ENCODE measurements around the gene ARAP1. TPM values are rescaled to one million over a fixed set of nuclear protein-coding genes. Genes with fewer than 3 reads are reported as not detected.

Gene ARAP1
- total RNA-seq, 1 experiment from 2014 or later: 66.1 TPM

- intact Hi-C loops (cut with micrococcal nuclease; ENCODE audit: unreplicated experiment): no loop called here
- no peaks in the 10 kb centered on the region for H3K9me3 ChIP-seq (ENCODE audit: low read depth, low read length, poor library complexity, severe bottlenecking)
- no peak overlapping the region for H3K4me3 ChIP-seq (ENCODE audit: low read depth, low read length, poor library complexity, severe bottlenecking)
- no peak overlapping the region for H3K27ac ChIP-seq (ENCODE audit: low read depth, low read length, poor library complexity, severe bottlenecking)
- no peaks in the 10 kb centered on the region for H3K36me3 ChIP-seq (ENCODE audit: insufficient read depth, low read length, poor library complexity, severe bottlenecking)
- TF ChIP-seq CTCF (conservative IDR thresholded peaks at IDR 0.05; ENCODE audit: low read depth, low read length): no peak
- no peak for TF ChIP-seq EZH2 (IDR thresholded peaks at IDR 0.05; ENCODE audit: borderline replicate concordance, low read depth, low read length, poor library complexity, severe bottlenecking)
- DNase-seq (ENCODE audit: low spot score): no peak
- POLR2A ChIA-PET (ENCODE audit: low non-redundant PET): no interaction called here
- H3K4me1 ChIP-seq (ENCODE audit: insufficient read depth, low read length, poor library complexity, severe bottlenecking): peaks cover 23% of the 10 kb centered on the region
- CTCF ChIA-PET: no interaction called here
- BruUV-seq (replicated peaks): no TSS peak
- no peaks in the 10 kb centered on the region for H3K27me3 ChIP-seq (replicated peaks; ENCODE audit: insufficient read depth, low read depth, low read length, poor library complexity)
Observed at GRCh38 chr11:72777755-72778278, 25.6 kb upstream of the ARAP1 start.

GRCh38 chr11:72776844-72777754 lies 24.9 kb upstream of the ARAP1 start:
- H3K27me3 ChIP-seq (replicated peaks; ENCODE audit: insufficient read depth, low read depth, low read length, poor library complexity): no peaks in the 10 kb centered on the region
- H3K4me1 ChIP-seq (ENCODE audit: insufficient read depth, low read length, poor library complexity, severe bottlenecking): peaks cover 23% of the 10 kb centered on the region
- intact Hi-C loops (cut with micrococcal nuclease; ENCODE audit: unreplicated experiment): no loop called here
- ChIA-PET POLR2A (ENCODE audit: low non-redundant PET) (no interaction called here), CTCF (no interaction called here)
- BruUV-seq (replicated peaks): no TSS peak
- DNase-seq (ENCODE audit: low spot score): no peak
- no peak overlapping the region for H3K4me3 ChIP-seq (ENCODE audit: low read depth, low read length, poor library complexity, severe bottlenecking)
- H3K27ac ChIP-seq (ENCODE audit: low read depth, low read length, poor library complexity, severe bottlenecking): no peak overlapping the region
- TF ChIP-seq EZH2 (IDR thresholded peaks at IDR 0.05; ENCODE audit: borderline replicate concordance, low read depth, low read length, poor library complexity, severe bottlenecking): no peak
- no peak for TF ChIP-seq CTCF (conservative IDR thresholded peaks at IDR 0.05; ENCODE audit: low read depth, low read length)
- H3K36me3 ChIP-seq (ENCODE audit: insufficient read depth, low read length, poor library complexity, severe bottlenecking): no peaks in the 10 kb centered on the region
- no peaks in the 10 kb centered on the region for H3K9me3 ChIP-seq (ENCODE audit: low read depth, low read length, poor library complexity, severe bottlenecking)

GRCh38 chr11:72776117-72776843 lies 24.1 kb upstream of the ARAP1 start:
- no peak overlapping the region for H3K27ac ChIP-seq (ENCODE audit: low read depth, low read length, poor library complexity, severe bottlenecking)
- no peak overlapping the region for H3K4me3 ChIP-seq (ENCODE audit: low read depth, low read length, poor library complexity, severe bottlenecking)
- ChIA-PET POLR2A (ENCODE audit: low non-redundant PET) (interaction anchor here (0.6 kb wide), 1 partner anchor 46 kb away, joined by 10 read pairs; no protein-coding TSS in a partner anchor), CTCF (no interaction called here)
- H3K36me3 ChIP-seq (ENCODE audit: insufficient read depth, low read length, poor library complexity, severe bottlenecking): no peaks in the 10 kb centered on the region
- DNase-seq (ENCODE audit: low spot score): no peak
- no peaks in the 10 kb centered on the region for H3K27me3 ChIP-seq (replicated peaks; ENCODE audit: insufficient read depth, low read depth, low read length, poor library complexity)
- intact Hi-C loops (cut with micrococcal nuclease; ENCODE audit: unreplicated experiment): no loop called here
- no TSS peak for BruUV-seq (replicated peaks)
- peaks cover 20% of the 10 kb centered on the region for H3K4me1 ChIP-seq (ENCODE audit: insufficient read depth, low read length, poor library complexity, severe bottlenecking)
- no peaks in the 10 kb centered on the region for H3K9me3 ChIP-seq (ENCODE audit: low read depth, low read length, poor library complexity, severe bottlenecking)
- TF ChIP-seq CTCF (conservative IDR thresholded peaks at IDR 0.05; ENCODE audit: low read depth, low read length) (no peak), EZH2 (IDR thresholded peaks at IDR 0.05; ENCODE audit: borderline replicate concordance, low read depth, low read length, poor library complexity, severe bottlenecking) (no peak)

Data from A673 (cell line).